Activated naive CD4-positive, alpha-beta T cell treated with anti-CD3 and anti-CD28 coated beads, Interleukin-2, amount 50 U/mL, for 72 hours (primary cell): ENCODE results near the gene CLK3. TPM values are rescaled to one million over a fixed set of nuclear protein-coding genes. Genes with fewer than 3 reads are reported as not detected.
"Not testable (repeated sequence)": the region's sequence is repeated elsewhere in the genome, so short reads cannot be mapped to it uniquely, and the experiment has no call there.

Source experiments
- ATAC-seq, 2 donors: fragments of 150-1000 bp; cut with Tn5 transposase; 2 replicates each; pipeline ENCODE4 v1.10.0; 2021; ENCODE audit warnings: mild to moderate bottlenecking in 2 of 2, moderate library complexity in 2 of 2
- DNase-seq, 2 donors: peaks; one replicate each; pipeline ENCODE4 v3.0.0; 2021 to 2022; ENCODE audit warnings: low spot score in 2 of 2
- H3K27ac Mint-ChIP-seq, 2 donors: one replicate each; pipeline ENCODE4 v1.8.0; 2022; ENCODE audit warnings: mild to moderate bottlenecking in 2 of 2, mixed read lengths in 2 of 2
- H3K36me3 Mint-ChIP-seq, 2 donors: one replicate each; pipeline ENCODE4 v1.8.0; 2022; ENCODE audit warnings: mixed read lengths in 2 of 2
- H3K9me3 Mint-ChIP-seq, 2 donors: one replicate each; pipeline ENCODE4 v1.8.0; 2022; ENCODE audit warnings: mixed read lengths in 2 of 2
- total RNA-seq, 2 donors: library from RNA; stranded (reverse); gene quantifications; one replicate each; pipeline ENCODE4 v1.2.3, GENCODE V29; 2022

Gene CLK3
- total RNA-seq, 2 donors from 2014 or later = 160 to 176 TPM

DNA sequence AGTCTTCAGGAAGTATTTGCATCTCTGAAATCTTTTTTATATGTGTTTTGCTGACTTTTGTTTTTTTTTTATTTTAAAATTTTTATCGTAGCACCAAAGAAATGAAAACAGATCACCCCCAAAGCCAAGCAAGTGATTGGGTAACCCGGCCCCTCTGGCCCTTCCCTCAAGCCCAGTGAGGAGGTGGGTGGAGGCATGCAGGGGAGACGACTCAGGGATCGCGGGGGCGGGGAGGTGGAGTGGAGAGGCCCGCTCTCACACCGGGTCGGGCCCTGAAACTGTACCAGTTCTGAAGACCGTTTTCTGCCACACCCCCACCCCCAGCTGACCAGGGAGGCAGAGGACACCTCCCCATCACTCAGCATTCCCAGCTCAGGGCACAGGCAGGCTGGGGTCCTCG lies 18.9 kb upstream of the CLK3 start:
- peak overlapping the region in 1 of 2 donors; percentile 9 for H3K27ac Mint-ChIP-seq
- ATAC-seq, DNase-seq: not testable (repeated sequence)

GRCh38 chr15:74597146-74597705 lies 18.4 kb upstream of the CLK3 start:
- ATAC-seq, H3K9me3 Mint-ChIP-seq, DNase-seq: not testable (repeated sequence)
- Mint-ChIP-seq H3K36me3 (peaks cover 14 to 19% of the 10 kb centered on the region in 2 donors), H3K27ac (peak overlapping the region in 1 of 2 donors; percentile 85)

More for the DNA sequence above, 18.9 kb upstream of the CLK3 start:
- H3K9me3 Mint-ChIP-seq = not testable (repeated sequence)
- H3K36me3 Mint-ChIP-seq = peaks cover 14 to 19% of the 10 kb centered on the region in 2 donors

GRCh38 chr15:74598126-74598842 lies 17.4 kb upstream of the CLK3 start:
- peak overlapping the region; percentile 85 to 99 for H3K27ac Mint-ChIP-seq
- ATAC-seq = peak; percentile 95 to 99
- H3K36me3 Mint-ChIP-seq = peaks cover 14 to 19% of the 10 kb centered on the region in 2 donors
- no peaks in the 10 kb centered on the region for H3K9me3 Mint-ChIP-seq
- peak; percentile 89 to 93 for DNase-seq

DNA sequence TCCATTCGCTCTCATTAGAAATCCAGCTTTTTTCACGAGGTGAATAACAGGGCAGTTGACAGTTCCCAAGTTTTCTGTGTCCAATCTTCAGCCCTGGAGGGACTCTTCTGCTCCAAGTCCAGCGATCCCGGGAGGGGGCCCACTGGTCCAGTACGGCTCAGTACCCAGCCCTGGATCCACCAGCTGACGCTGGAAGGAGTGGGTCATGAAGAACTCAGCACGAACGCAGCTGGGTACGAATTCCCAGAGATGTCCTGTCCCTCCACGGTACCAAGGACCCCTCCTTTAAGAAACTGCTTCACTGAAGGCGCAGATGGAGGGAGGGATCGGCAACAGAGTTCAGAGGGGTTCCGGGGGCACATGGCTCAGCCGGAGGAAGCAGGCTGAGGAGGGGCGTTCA lies 16.5 kb upstream of the CLK3 start:
- DNase-seq (no peak), ATAC-seq (no peak)
- peaks cover 14 to 19% of the 10 kb centered on the region in 2 donors for H3K36me3 Mint-ChIP-seq
- no peaks in the 10 kb centered on the region for H3K9me3 Mint-ChIP-seq
- H3K27ac Mint-ChIP-seq = peak overlapping the region; percentile 85 to 99

DNA sequence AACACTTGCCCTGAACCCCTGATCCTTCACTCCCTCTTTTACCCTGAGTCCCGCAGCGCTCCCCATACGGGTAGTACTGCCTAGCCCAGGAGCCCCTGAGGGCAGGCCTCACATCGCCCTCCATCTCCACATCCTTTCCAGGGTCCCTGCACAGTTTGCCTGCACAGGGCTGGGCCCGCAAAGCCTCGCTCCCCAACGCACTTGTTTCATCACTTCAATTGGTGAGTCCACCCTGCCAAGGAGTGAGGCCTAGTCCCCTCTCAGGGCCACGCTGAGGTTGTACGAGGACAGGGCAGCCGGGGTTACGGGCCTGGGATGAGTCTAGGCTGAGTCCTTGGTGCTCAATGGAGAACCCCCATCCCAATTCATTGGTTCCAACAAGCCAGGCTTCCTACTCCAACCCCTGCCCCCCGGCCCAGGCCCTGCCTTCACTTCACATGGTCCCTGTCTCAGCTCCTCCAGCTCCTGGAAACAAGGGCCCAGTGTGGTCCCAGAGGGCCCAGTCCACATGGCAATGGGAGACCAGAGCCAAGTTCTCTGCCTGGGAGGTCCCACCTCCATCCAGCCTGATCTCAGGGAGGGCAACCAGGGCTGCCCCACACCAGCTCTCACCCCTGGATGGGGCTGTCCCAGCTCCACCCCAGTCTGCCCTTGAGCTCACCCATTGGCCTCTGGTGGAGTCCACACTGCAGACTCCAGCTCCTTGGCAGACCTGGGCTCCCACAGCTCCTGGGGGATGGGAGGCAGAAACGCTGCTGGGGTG lies 12.4 kb upstream of the CLK3 start:
- no peaks in the 10 kb centered on the region for H3K9me3 Mint-ChIP-seq
- ATAC-seq (no peak), DNase-seq (no peak)
- H3K27ac Mint-ChIP-seq = peak overlapping the region in 1 of 2 donors; percentile 55
- H3K36me3 Mint-ChIP-seq = peaks cover 7 to 10% of the 10 kb centered on the region in 2 donors

GRCh38 chr15:74603789-74604705 lies 11.6 kb upstream of the CLK3 start:
- Mint-ChIP-seq H3K27ac (peak overlapping the region in 1 of 2 donors; percentile 50), H3K9me3 (no peaks in the 10 kb centered on the region), H3K36me3 (peaks cover 0 to 3% of the 10 kb centered on the region in 2 donors)
- ATAC-seq (no peak), DNase-seq (no peak)

- no peaks in the 10 kb centered on the region for H3K9me3 Mint-ChIP-seq
- ATAC-seq = no peak
- peak overlapping the region in 1 of 2 donors; percentile 32 for H3K27ac Mint-ChIP-seq
These were observed 10.4 kb upstream of the CLK3 start for GRCh38 chr15:74604983-74605794.

GRCh38 chr15:74605795-74606150 lies 9.9 kb upstream of the CLK3 start:
- no peak overlapping the region for H3K27ac Mint-ChIP-seq
- H3K9me3 Mint-ChIP-seq = no peaks in the 10 kb centered on the region
- DNase-seq = no peak
- ATAC-seq = no peak
- no peaks in the 10 kb centered on the region for H3K36me3 Mint-ChIP-seq

More at GRCh38 chr15:74604983-74605794, 10.4 kb upstream of the CLK3 start:
- no peaks in the 10 kb centered on the region for H3K36me3 Mint-ChIP-seq
- no peak for DNase-seq

DNA sequence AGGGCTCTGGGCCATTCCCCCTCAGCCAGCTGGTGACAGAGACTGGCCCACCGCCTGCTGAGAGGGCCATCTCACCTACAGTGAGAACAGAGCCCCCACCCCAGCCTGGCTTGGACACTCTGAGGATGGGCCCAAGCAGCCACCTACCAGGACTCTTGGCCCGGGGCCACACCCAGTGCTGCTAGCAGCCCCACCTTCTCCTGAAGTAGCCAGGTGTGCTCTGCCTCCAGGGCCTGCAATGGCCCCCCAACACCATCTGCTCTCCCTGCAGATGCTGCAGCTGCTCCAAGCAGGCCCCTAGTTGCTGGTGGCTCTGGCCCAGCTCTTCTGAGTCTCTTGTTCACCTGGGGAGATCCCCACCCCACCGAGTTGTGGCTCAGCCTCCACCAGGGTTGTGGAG lies 6.8 kb upstream of the CLK3 start:
- H3K27ac Mint-ChIP-seq = no peak overlapping the region
- ATAC-seq (no peak), DNase-seq (no peak)
- H3K9me3 Mint-ChIP-seq = no peaks in the 10 kb centered on the region
- no peaks in the 10 kb centered on the region for H3K36me3 Mint-ChIP-seq

GRCh38 chr15:74609938-74610301 lies 5.7 kb upstream of the CLK3 start:
- DNase-seq = no peak
- ATAC-seq = no peak
- Mint-ChIP-seq H3K27ac (no peak overlapping the region), H3K36me3 (peaks cover 0 to 3% of the 10 kb centered on the region in 2 donors), H3K9me3 (no peaks in the 10 kb centered on the region)

DNA sequence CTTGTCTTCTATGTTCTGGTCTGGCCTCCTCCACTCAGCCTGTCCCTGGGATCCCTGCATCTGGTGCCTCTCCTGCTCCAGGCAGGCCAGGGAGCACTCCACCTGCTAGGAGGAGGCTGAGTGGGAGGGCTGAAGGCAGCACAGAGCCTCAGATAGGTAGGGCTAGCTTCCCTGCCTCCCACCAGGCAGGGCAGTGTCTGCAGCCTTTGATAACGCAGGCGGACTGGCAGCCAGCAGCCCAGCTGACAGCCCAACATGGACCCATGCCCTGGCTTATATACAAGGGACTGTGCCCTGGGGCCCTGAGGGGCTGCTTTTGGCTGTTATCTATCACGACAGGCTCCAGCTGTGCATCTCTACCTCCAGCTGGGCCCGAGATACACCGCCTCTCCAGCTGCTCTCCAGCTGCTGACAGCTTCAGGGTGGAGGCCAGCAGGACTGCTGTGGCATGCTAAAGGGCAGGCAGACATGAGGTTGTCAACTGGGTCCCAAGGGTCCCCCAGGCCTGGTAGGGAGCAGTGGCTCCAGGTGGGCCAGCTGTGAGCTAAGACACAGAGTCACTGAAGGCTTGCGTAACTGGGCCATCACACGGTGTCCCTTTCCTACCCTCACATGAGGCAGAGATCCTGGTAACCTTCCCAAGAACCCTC lies 5.2 kb upstream of the CLK3 start:
- ATAC-seq = no peak
- H3K27ac Mint-ChIP-seq = no peak overlapping the region

GRCh38 chr15:74611341-74611740 lies 4.3 kb upstream of the CLK3 start:
- H3K36me3 Mint-ChIP-seq = peaks cover 3 to 9% of the 10 kb centered on the region in 2 donors
- peak overlapping the region in 1 of 2 donors; percentile 60 for H3K27ac Mint-ChIP-seq
- no peaks in the 10 kb centered on the region for H3K9me3 Mint-ChIP-seq

More for the DNA sequence above, 5.2 kb upstream of the CLK3 start:
- Mint-ChIP-seq H3K9me3 (no peaks in the 10 kb centered on the region), H3K36me3 (peaks cover 0 to 5% of the 10 kb centered on the region in 2 donors)
- no peak for DNase-seq

GRCh38 chr15:74611834-74612233 lies 3.8 kb upstream of the CLK3 start:
- DNase-seq (no peak), ATAC-seq (no peak)
- Mint-ChIP-seq H3K9me3 (no peaks in the 10 kb centered on the region), H3K27ac (peak overlapping the region in 1 of 2 donors; percentile 60), H3K36me3 (peaks cover 8 to 14% of the 10 kb centered on the region in 2 donors)

More at GRCh38 chr15:74611341-74611740, 4.3 kb upstream of the CLK3 start:
- ATAC-seq (no peak), DNase-seq (no peak)

DNA sequence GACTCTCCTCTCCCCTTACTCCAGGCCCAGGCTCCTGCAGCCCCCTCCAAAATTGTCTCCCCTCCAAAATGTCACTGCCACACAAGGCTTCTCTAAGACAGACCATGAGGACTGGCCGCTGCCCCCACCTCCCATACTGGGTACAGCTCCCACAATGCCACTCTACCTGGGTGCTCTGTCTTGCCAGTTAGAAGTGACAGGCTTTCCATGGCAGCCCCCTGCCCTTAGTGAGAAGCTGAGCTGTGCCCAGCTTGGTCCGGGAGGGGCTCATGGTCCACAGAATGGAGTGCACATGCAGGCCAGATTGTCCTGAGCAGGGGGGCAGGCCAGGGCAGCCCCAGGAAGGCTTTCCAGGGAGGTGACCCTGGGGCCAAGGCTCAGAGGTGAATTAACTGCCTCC lies 3.0 kb upstream of the CLK3 start:
- ATAC-seq = no peak
- no peaks in the 10 kb centered on the region for H3K9me3 Mint-ChIP-seq
- H3K27ac Mint-ChIP-seq = peak overlapping the region in 1 of 2 donors; percentile 35
- DNase-seq = no peak
- H3K36me3 Mint-ChIP-seq = peaks cover 12 to 18% of the 10 kb centered on the region in 2 donors
